Lung (tissue), 12 donors: Measurements from ENCODE around the gene GGA2. TPM values are rescaled to one million over a fixed set of nuclear protein-coding genes. Genes with fewer than 3 reads are reported as not detected.

Experiments used
- ATAC-seq: fragments of 200-7000 bp; cut with Tn5 transposase; one replicate; pipeline ENCODE4 v1.9.1; 2020; ENCODE audit warnings: moderate number of reproducible peaks; ENCODE audit not compliant: insufficient read depth, low FRiP score
- DNase-seq, 3 donors: peaks; one replicate each; pipeline ENCODE4 v3.0.0-alpha.2; 2013 to 2017
- H3K27ac ChIP-seq, 2 donors: one replicate each; pipeline ENCODE4 v1.5.1; 2013; ENCODE audit warnings: mild to moderate bottlenecking in 2 of 2, moderate library complexity in 2 of 2, control low read depth in 1 of 2, inconsistent platforms in 1 of 2, low read depth in 1 of 2, low read length in 1 of 2
- H3K27me3 ChIP-seq, 3 donors: one replicate each; pipeline ENCODE4 v1.5.1; 2013; ENCODE audit warnings: low read length in 2 of 3; ENCODE audit not compliant: control insufficient read depth in 3 of 3, insufficient read depth in 3 of 3
- H3K36me3 ChIP-seq, 4 donors: one replicate each; pipeline ENCODE4 v1.5.1; 2013; ENCODE audit warnings: low read length in 4 of 4, mild to moderate bottlenecking in 1 of 4, moderate library complexity in 1 of 4; ENCODE audit not compliant: control insufficient read depth in 4 of 4, insufficient read depth in 4 of 4
- H3K4me1 ChIP-seq, 5 donors: one replicate each; pipeline ENCODE4 v1.5.1; 2013; ENCODE audit warnings: low read length in 5 of 5, mild to moderate bottlenecking in 2 of 5, moderate library complexity in 1 of 5; ENCODE audit not compliant: control insufficient read depth in 5 of 5, insufficient read depth in 5 of 5
- H3K4me3 ChIP-seq: one replicate; pipeline ENCODE4 v1.5.1; 2013; ENCODE audit warnings: mild to moderate bottlenecking, control low read depth, moderate library complexity
- H3K9ac ChIP-seq, 2 donors: one replicate each; pipeline ENCODE4 v1.5.1; 2013; ENCODE audit warnings: low read length in 2 of 2, control low read depth in 1 of 2; ENCODE audit not compliant: insufficient read depth in 1 of 2
- H3K9me3 ChIP-seq, 4 donors: one replicate each; pipeline ENCODE4 v1.5.1; 2013; ENCODE audit warnings: low read length in 3 of 4, mild to moderate bottlenecking in 1 of 4, moderate library complexity in 1 of 4; ENCODE audit not compliant: control insufficient read depth in 4 of 4, insufficient read depth in 3 of 4
- WGBS, 2 donors: extraction: QIAGEN DNeasy Blood & Tissue Kit; methylation state at CpG; one replicate each; pipeline ENCODE4 v1.1.7; 2013; 5-methylcytosine and 5-hydroxymethylcytosine counted together
- polyA plus RNA-seq, 2 donors: library from polyadenylated mRNA; stranded (reverse); fragments of 200-250 nt; gene quantifications; one replicate each; pipeline ENCODE4 v1.2.1, GENCODE V29; 2013
- total RNA-seq, 2 donors: library from RNA; depleted of rRNA in 1 of 2; stranded (reverse); fragments of >200 nt in 1 of 2; gene quantifications; one replicate each; pipeline ENCODE4 v1.2.1, GENCODE V29; 2014 to 2021
- TF ChIP-seq, protein P1 (sequence below): IDR thresholded peaks from 2 replicates; pipeline ENCODE4 v1.5.1; 2012; ENCODE audit warnings: mild to moderate bottlenecking; ENCODE audit errors: control extremely low read depth, extremely low read depth
- donor health status: control.
- donor health status: control.
- donor health status: Bipolar disorder and iron deficiency.
- donor health status: healthy.
- donor health status: DM: yes; HTN: yes; CAD: no.

The GGA2 gene
- total and polyA plus RNA-seq, 4 donors: 29.4 to 118 (median 63.9) TPM

DNA sequence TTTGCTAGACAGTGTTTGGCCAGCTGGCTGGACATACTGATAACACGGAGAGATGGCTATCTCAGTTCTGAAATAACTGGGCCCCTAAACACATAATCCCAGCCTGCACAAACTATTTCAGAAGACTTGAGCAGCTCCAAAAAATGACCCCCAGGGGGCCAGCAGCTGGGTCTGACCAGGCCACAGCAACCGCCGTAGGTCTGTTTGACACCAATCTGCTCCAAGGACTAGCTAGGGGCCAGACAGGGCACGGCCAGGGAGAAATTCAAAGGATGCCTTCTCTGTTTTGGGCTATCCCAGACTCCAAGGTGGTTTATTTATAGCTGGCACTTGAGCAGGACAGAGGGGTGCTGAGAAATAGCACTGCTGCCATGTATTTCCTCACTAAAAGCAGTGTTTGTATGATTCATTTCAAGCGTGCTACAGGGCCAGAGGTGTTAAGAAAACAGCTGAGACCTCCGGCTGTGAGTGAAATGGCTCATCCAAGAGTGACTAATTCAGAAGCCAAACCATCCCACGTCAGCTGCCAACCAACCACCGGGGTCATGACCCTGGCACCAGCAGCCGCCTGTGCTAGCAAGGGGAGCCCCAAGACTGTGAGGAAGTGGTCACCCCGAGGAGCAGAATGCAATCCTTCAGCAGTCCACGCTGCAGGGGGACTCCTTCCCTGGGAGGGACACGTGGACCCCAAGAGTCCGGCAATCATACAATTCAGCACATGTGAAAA, 5.7 kb downstream of the GGA2 start:
- no peak overlapping the region for H3K4me3 ChIP-seq
- TF ChIP-seq, protein P1, sequence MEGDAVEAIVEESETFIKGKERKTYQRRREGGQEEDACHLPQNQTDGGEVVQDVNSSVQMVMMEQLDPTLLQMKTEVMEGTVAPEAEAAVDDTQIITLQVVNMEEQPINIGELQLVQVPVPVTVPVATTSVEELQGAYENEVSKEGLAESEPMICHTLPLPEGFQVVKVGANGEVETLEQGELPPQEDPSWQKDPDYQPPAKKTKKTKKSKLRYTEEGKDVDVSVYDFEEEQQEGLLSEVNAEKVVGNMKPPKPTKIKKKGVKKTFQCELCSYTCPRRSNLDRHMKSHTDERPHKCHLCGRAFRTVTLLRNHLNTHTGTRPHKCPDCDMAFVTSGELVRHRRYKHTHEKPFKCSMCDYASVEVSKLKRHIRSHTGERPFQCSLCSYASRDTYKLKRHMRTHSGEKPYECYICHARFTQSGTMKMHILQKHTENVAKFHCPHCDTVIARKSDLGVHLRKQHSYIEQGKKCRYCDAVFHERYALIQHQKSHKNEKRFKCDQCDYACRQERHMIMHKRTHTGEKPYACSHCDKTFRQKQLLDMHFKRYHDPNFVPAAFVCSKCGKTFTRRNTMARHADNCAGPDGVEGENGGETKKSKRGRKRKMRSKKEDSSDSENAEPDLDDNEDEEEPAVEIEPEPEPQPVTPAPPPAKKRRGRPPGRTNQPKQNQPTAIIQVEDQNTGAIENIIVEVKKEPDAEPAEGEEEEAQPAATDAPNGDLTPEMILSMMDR: no peak

GRCh38 chr16:23504076-23504452, 6.2 kb downstream of the GGA2 start:
- DNase-seq: peak in 1 of 3 donors; percentile 8
- peaks cover 0 to 3% (median 0%) of the 10 kb centered on the region in 4 donors for H3K36me3 ChIP-seq
- ATAC-seq: no peak
- H3K4me3 ChIP-seq: no peak overlapping the region
- no peak overlapping the region for H3K9ac ChIP-seq
- no peaks in the 10 kb centered on the region for H3K9me3 ChIP-seq
- TF ChIP-seq, protein P1: no peak
- H3K27ac ChIP-seq: peak overlapping the region; percentile 69 to 72
- peaks cover 5 to 37% (median 10%) of the 10 kb centered on the region in 5 donors for H3K4me1 ChIP-seq
- 48 to 60% methylated on average over 5 of the region's 5 CpGs for WGBS, 2 donors
- no peaks in the 10 kb centered on the region for H3K27me3 ChIP-seq

More for the DNA sequence above, 5.7 kb downstream of the GGA2 start:
- H3K4me1 ChIP-seq: peaks cover 5 to 37% (median 10%) of the 10 kb centered on the region in 5 donors
- ATAC-seq: peak; percentile 69
- peak overlapping the region; percentile 69 to 72 for H3K27ac ChIP-seq
- no peak for DNase-seq
- peaks cover 0 to 3% (median 0%) of the 10 kb centered on the region in 4 donors for H3K36me3 ChIP-seq
- 51 to 57% methylated on average over 13 of the region's 13 CpGs for WGBS, 2 donors
- no peaks in the 10 kb centered on the region for H3K27me3 ChIP-seq
- no peaks in the 10 kb centered on the region for H3K9me3 ChIP-seq
- H3K9ac ChIP-seq: no peak overlapping the region

DNA sequence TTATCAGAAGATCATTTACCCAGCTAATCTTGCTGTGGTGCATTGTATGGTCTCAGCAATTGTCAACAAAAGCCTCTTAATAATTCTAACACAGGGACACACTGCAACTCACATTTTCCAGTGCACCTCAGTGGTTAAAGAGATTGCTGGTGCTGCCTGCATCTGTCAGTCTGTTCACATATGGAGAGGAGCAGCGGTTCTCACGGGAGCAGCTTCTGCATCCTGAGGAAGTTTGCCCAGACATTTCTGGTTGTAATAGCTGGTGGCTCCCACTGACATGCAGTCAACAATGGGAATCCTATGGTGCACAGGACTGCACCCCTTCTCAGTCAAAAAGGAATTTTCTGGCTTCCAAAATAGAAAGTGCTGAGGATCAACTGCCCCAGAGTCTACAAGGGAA, 7.8 kb downstream of the GGA2 start:
- no peak for ATAC-seq
- WGBS, 2 donors: 39 to 48% methylated on average over 2 of the region's 2 CpGs

More for the DNA sequence above, 7.8 kb downstream of the GGA2 start:
- TF ChIP-seq, protein P1: no peak
- Histone ChIP-seq H3K4me1 (peaks cover 5 to 32% (median 10%) of the 10 kb centered on the region in 5 donors), H3K9ac (no peak overlapping the region), H3K9me3 (no peaks in the 10 kb centered on the region), H3K36me3 (peaks cover 0 to 3% (median 0%) of the 10 kb centered on the region in 4 donors), H3K27me3 (no peaks in the 10 kb centered on the region), H3K4me3 (no peak overlapping the region), H3K27ac (no peak overlapping the region)
- DNase-seq: no peak
